Activated CD4-positive, alpha-beta T cell treated with anti-CD3 and anti-CD28 coated beads, Interleukin-2, amount 10 ng/mL, durations not matched to agents 7 days and 5 days (primary cell): ENCODE measurements around the gene HDLBP. TPM values are rescaled to one million over a fixed set of nuclear protein-coding genes. Genes with fewer than 3 reads are reported as not detected.

Experiments used
- CTCF ChIA-PET: fragments of 350-600 bp; sonication (Branson Sonifier 250); formaldehyde crosslinking; loops from one replicate; lab custom pipeline; 2021; ENCODE audit warnings: antibody characterized with exemption; lab: Charles Lee
- POLR2A ChIA-PET: fragments of 350-600 bp; sonication (Branson Sonifier 250); formaldehyde crosslinking; loops from one replicate; lab custom pipeline; 2021; ENCODE audit warnings: antibody characterized with exemption; lab: Charles Lee
- DNase-seq: peaks from one replicate; pipeline ENCODE4 v3.0.0-alpha.2; 2020
- H3K27ac Mint-ChIP-seq: one replicate; pipeline ENCODE4 v1.8.0; 2021; ENCODE audit warnings: mild to moderate bottlenecking, moderate library complexity, mixed read lengths
- H3K27me3 Mint-ChIP-seq: one replicate; pipeline ENCODE4 v1.8.0; 2021; ENCODE audit warnings: mixed read lengths
- H3K36me3 Mint-ChIP-seq: one replicate; pipeline ENCODE4 v1.8.0; 2021; ENCODE audit warnings: low read depth, mixed read lengths
- H3K4me1 Mint-ChIP-seq: one replicate; pipeline ENCODE4 v1.8.0; 2021; ENCODE audit warnings: mixed read lengths
- H3K4me3 Mint-ChIP-seq: one replicate; pipeline ENCODE4 v1.8.0; 2021; ENCODE audit warnings: mild to moderate bottlenecking, moderate library complexity, mixed read lengths
- H3K9me3 Mint-ChIP-seq: one replicate; pipeline ENCODE4 v1.8.0; 2021; ENCODE audit warnings: mixed read lengths
- total RNA-seq, 2 experiments: library from RNA; stranded (reverse); gene quantifications; one replicate each; pipeline ENCODE4 v1.2.3, GENCODE V29; 2021

HDLBP gene
- total RNA-seq, 2 experiments from 2014 or later: 198 to 203 TPM

GRCh38 chr2:241179899-241180298, 135.6 kb downstream of the HDLBP start:
- Mint-ChIP-seq H3K9me3 (no peaks in the 10 kb centered on the region), H3K4me3 (no peak overlapping the region), H3K27ac (no peak overlapping the region), H3K27me3 (no peaks in the 10 kb centered on the region), H3K36me3 (peaks cover 15% of the 10 kb centered on the region), H3K4me1 (no peaks in the 10 kb centered on the region)
- ChIA-PET POLR2A (no interaction called here), CTCF (interaction anchor here (0.9 kb wide), 1 partner anchor 9 kb away, joined by 4 read pairs; no protein-coding TSS in a partner anchor)
- no peak for DNase-seq

GRCh38 chr2:241178961-241179360, 136.5 kb downstream of the HDLBP start:
- H3K4me3 Mint-ChIP-seq: no peak overlapping the region
- no peak overlapping the region for H3K27ac Mint-ChIP-seq
- no peaks in the 10 kb centered on the region for H3K4me1 Mint-ChIP-seq
- peaks cover 16% of the 10 kb centered on the region for H3K36me3 Mint-ChIP-seq
- no peaks in the 10 kb centered on the region for H3K27me3 Mint-ChIP-seq
- H3K9me3 Mint-ChIP-seq: no peaks in the 10 kb centered on the region
- no peak for DNase-seq
- CTCF ChIA-PET: no interaction called here
- POLR2A ChIA-PET: no interaction called here

DNA sequence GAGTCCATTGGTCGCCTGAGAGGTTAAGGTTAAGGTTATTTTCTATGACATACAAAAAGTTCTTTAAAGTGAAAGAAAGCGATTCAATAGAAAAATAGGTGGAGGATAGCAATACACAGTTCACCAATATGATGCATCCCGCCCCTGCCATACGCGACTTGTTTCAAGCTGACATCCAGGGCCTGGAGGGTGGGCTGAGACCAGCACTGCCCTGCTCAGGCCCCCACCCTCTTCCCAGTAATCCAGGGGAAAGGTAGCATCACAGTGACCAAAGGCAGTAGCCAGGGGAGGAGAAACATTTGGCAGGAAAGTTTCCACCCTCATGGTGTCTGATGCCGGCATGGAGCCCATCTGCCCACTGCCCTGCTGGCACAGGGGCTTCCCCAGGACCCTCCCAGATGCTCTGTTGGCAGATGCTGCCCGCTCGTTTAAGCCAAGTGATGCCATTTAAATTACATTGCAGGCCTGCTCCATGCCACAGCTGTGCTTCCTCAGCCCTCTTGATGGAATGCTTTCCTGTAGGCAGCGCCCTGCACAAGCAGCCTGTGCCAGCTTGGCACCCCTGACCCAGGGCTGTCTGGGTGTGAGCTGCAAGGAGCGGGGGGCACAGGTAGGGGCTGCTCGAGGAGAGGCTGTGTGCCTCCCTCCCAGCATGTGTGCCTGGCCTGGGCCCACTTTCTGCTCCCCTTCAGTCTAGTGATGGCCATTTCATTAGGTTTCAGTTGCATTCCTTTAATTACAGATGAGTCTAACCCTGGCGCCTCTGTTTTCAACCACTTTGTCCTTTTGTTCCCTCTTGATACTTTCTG, 137.7 kb downstream of the HDLBP start:
- Mint-ChIP-seq H3K36me3 (peaks cover 23% of the 10 kb centered on the region), H3K27ac (peak overlapping the region; percentile 13), H3K27me3 (no peaks in the 10 kb centered on the region), H3K4me1 (no peaks in the 10 kb centered on the region), H3K4me3 (no peak overlapping the region), H3K9me3 (no peaks in the 10 kb centered on the region)
- ChIA-PET POLR2A (no interaction called here), CTCF (interaction anchor here (0.6 kb wide), 2 partner anchors 68 to 116 kb away, joined by 3 read pairs; no protein-coding TSS in a partner anchor)
- DNase-seq: no peak

Other genes starting within 250 kb of the HDLBP start
- gene MTERF4, start 213.4 kb downstream of the HDLBP start, total RNA-seq: 10 to 100 TPM; 38.0 to 41.0 TPM
- 10 to 100 TPM; 55.5 to 62.0 TPM for gene PASK, start 166.2 kb downstream of the HDLBP start, total RNA-seq
- 100 to 1,000 TPM in 1 of 2 experiments, 10 to 100 TPM in 1; 89.5 to 110 TPM for gene PPP1R7, start 165.2 kb downstream of the HDLBP start, total RNA-seq
- gene ANO7, start 127.0 kb downstream of the HDLBP start, total RNA-seq: under 1 TPM; 0.12 TPM
- gene SEPTIN2, start 253 bp upstream of the HDLBP start, total RNA-seq: 100 to 1,000 TPM; 195 to 211 TPM
- gene FARP2, start 40.6 kb upstream of the HDLBP start, total RNA-seq: 10 to 100 TPM; 18.2 to 18.4 TPM
- gene STK25, start 192.9 kb upstream of the HDLBP start, total RNA-seq: 100 to 1,000 TPM; 133 to 135 TPM
- gene BOK, start 243.1 kb upstream of the HDLBP start, total RNA-seq: not detected